Psoas muscle (tissue), 8 donors: ENCODE data around the gene SH2D5. TPM values are rescaled to one million over a fixed set of nuclear protein-coding genes. Genes with fewer than 3 reads are reported as not detected.

Experiments
- ATAC-seq, 4 donors: fragments of 200-7000 bp; cut with Tn5 transposase; one replicate each; pipeline ENCODE4 v1.9.1; 2020; ENCODE audit warnings: moderate library complexity in 3 of 4, mild to moderate bottlenecking in 2 of 4
- DNase-seq, 2 donors: peaks; one replicate each; pipeline ENCODE4 v3.0.0-alpha.2; 2020
- H3K27ac ChIP-seq: fragments of 200-600 bp; one replicate; pipeline ENCODE4 v1.8.0; 2022
- H3K27me3 ChIP-seq, 3 donors: fragments of 200-600 bp in 1 of 3; one replicate each; pipeline versions ENCODE4 v1.6.1 to v1.8.0; 2013 to 2022; ENCODE audit warnings: low read length in 2 of 3, mild to moderate bottlenecking in 2 of 3, moderate library complexity in 1 of 3; ENCODE audit not compliant: insufficient read depth in 3 of 3
- H3K36me3 ChIP-seq, 2 donors: fragments of 200-600 bp in 1 of 2; one replicate each; pipeline versions ENCODE4 v1.6.1 to v1.8.0; 2013 to 2022; ENCODE audit warnings: low read depth in 1 of 2, mild to moderate bottlenecking in 1 of 2, moderate library complexity in 1 of 2; ENCODE audit not compliant: insufficient read depth in 1 of 2
- H3K4me1 ChIP-seq: fragments of 200-600 bp; one replicate; pipeline ENCODE4 v1.8.0; 2022
- H3K4me3 ChIP-seq: fragments of 200-600 bp; one replicate; pipeline ENCODE4 v1.8.0; 2022; ENCODE audit warnings: mild to moderate bottlenecking
- H3K9me3 ChIP-seq: fragments of 200-600 bp; one replicate; pipeline ENCODE4 v1.8.0; 2022
- CTCF ChIP-seq: fragments of 200-600 bp; IDR thresholded peaks from one replicate; pipeline ENCODE4 v1.8.0; 2022; ENCODE audit warnings: antibody characterized with exemption
- WGBS, 3 donors: extraction: QIAGEN DNeasy Blood & Tissue Kit; methylation state at CpG; one replicate each; pipeline versions ENCODE4 v1.1.6 to v1.1.7; 2013; 5-methylcytosine and 5-hydroxymethylcytosine counted together
- intact Hi-C, 2 donors: fragments of 100-400 bp; cut with DNase I; formaldehyde crosslinking; loops; one replicate each; pipeline versions ENCODE4 v1.11.0 to v1.14.2; 2022
- polyA plus RNA-seq, 3 donors: library from polyadenylated mRNA; stranded (reverse); fragments of 200-250 nt; gene quantifications; one replicate each; pipeline ENCODE4 v1.2.3, GENCODE V29; 2013
- total RNA-seq, 4 donors: library from RNA; stranded (reverse); fragmentation: NEBNext Ultra II Directional in 2 of 4; extraction: Animal tissue kit (Norgen Biotek cat#: 25700) in 2 of 4; gene quantifications; one replicate each; pipeline versions ENCODE4 v1.2.1 to v1.2.4, GENCODE V29; 2021 to 2023
- donor health status: healthy with polysubstance abuse.
- donor health status: DM: no; HTN: no; CAD: no; lungs with moderate emphysema.
- donor health status: Bipolar disorder and iron deficiency.
- donor health status: healthy.
- donor health status: DM: yes; HTN: yes; CAD: no.
- donor health status: DM: no; HTN: no; CAD: no.
- donor health status: DM: no; HTN: no; CAD: no.
- donor health status: DM: yes; HTN: yes; CAD: no.

Gene SH2D5
- total and polyA plus RNA-seq, 7 donors: 0.09 to 27.9 (median 2.2) TPM

- peaks cover 0 to 18% (median 1%) of the 10 kb centered on the region in 3 donors for H3K27me3 ChIP-seq
- no peaks in the 10 kb centered on the region for H3K4me1 ChIP-seq
- no peak for DNase-seq
- 90 to 92% (median 90%) methylated on average over 15 to 17 of the region's 17 CpGs for WGBS, 3 donors
- no peaks in the 10 kb centered on the region for H3K9me3 ChIP-seq
- no peak overlapping the region for H3K27ac ChIP-seq
- intact Hi-C loops: no loop called here
- ATAC-seq: no peak
- H3K36me3 ChIP-seq: no peaks in the 10 kb centered on the region
- TF ChIP-seq CTCF: no peak
- no peak overlapping the region for H3K4me3 ChIP-seq
Measured at GRCh38 chr1:20726932-20727745, 5.4 kb downstream of the SH2D5 start.

- intact Hi-C loops: no loop called here
- H3K27me3 ChIP-seq: peaks cover 0 to 18% (median 1%) of the 10 kb centered on the region in 3 donors
- no peak for DNase-seq
- no peak for ATAC-seq
- no peaks in the 10 kb centered on the region for H3K4me1 ChIP-seq
- no peaks in the 10 kb centered on the region for H3K36me3 ChIP-seq
- TF ChIP-seq CTCF: no peak
- no peaks in the 10 kb centered on the region for H3K9me3 ChIP-seq
- H3K27ac ChIP-seq: no peak overlapping the region
- WGBS, 3 donors: 88 to 91% (median 88%) methylated on average over 23 to 25 of the region's 25 CpGs
- no peak overlapping the region for H3K4me3 ChIP-seq
Measured at GRCh38 chr1:20726118-20726911, 6.2 kb downstream of the SH2D5 start.

GRCh38 chr1:20725189-20726117 is 7.0 kb downstream of the SH2D5 start:
- no peak for TF ChIP-seq CTCF
- H3K27me3 ChIP-seq: peaks cover 0 to 11% (median 1%) of the 10 kb centered on the region in 3 donors
- 64 to 71% (median 67%) methylated on average over 28 to 29 of the region's 29 CpGs for WGBS, 3 donors

GRCh38 chr1:20724364-20725188 is 7.9 kb downstream of the SH2D5 start:
- ATAC-seq: no peak
- no peak overlapping the region for H3K27ac ChIP-seq
- no peaks in the 10 kb centered on the region for H3K36me3 ChIP-seq
- no peak for TF ChIP-seq CTCF
- peak in 1 of 2 donors; percentile 25 for DNase-seq
- WGBS, 3 donors: 91 to 97% (median 94%) methylated on average over 15 to 17 of the region's 17 CpGs
- no peaks in the 10 kb centered on the region for H3K4me1 ChIP-seq
- H3K4me3 ChIP-seq: no peak overlapping the region
- H3K9me3 ChIP-seq: no peaks in the 10 kb centered on the region
- intact Hi-C loops: no loop called here
- H3K27me3 ChIP-seq: peaks cover 0 to 7% (median 1%) of the 10 kb centered on the region in 3 donors

More at GRCh38 chr1:20725189-20726117, 7.0 kb downstream of the SH2D5 start:
- Histone ChIP-seq H3K4me3 (no peak overlapping the region), H3K4me1 (no peaks in the 10 kb centered on the region), H3K27ac (no peak overlapping the region), H3K9me3 (no peaks in the 10 kb centered on the region), H3K36me3 (no peaks in the 10 kb centered on the region)
- peak in 3 of 4 donors; percentile 15 to 28 (median 19) for ATAC-seq
- DNase-seq: peak in 1 of 2 donors; percentile 40
- intact Hi-C loops: no loop called here
